HG02798 (cell line): ENCODE results near the gene IST1.
A peak's percentile ranks its signal among the peaks of the same experiment; 100 is the strongest.
"Not testable (repeated sequence)": the region's sequence is repeated elsewhere in the genome, so short reads cannot be mapped to it uniquely, and the experiment has no call there.

Experiments used
- ATAC-seq: cut with Tn5 transposase; IDR thresholded peaks from one replicate; pipeline ENCODE4 v1.9.1; 2021; ENCODE audit warnings: mild to moderate bottlenecking; ENCODE audit not compliant: unreplicated experiment, poor library complexity

IST1 gene

GRCh38 chr16:71894921-71895678, at the start of gene IST1:
Gene IST1 (plus strand): TSS chr16:71895531. CDS start chr16:71915641, 20,110 bp downstream.
- ATAC-seq: peak; percentile 89

DNA sequence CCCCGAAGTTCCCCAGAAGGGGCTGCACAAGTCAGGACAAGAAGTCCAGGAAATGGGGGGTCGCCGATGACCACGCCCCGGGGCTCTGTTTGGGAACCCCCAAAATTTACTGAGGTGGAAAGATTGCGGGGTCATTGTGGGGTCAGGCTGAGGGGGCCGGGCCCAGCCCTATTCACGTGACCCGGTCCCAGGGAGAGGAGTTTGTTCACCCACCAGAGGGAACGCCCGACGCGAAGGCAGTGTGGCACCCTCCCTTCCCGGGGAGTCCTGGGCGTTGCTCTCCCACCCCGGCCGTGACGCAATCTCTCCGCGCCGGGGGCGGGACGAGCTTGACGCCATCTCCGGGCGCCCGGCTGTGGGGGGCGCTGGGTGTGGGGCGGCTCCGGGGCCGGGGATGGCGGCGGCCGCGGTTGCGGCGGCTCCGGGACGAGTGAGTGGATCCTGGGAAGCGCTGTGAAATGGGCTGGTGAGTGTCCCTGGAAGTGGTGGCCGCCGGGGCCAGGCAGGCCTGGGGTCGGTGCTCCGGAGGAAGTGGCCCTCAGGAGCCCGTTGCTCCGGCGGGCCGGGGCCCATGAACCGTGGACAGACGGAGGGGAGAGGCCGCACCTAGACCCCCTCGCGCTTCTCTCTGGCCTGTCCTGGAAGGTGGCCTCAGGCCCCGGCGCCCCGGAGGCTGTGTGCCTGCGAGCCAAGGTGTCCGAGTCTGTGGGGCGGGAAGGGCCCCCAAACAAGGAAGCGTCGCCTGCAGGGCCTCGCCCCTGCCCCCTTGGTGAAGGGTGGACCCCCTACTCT, 49.5 kb upstream of the IST1 start, which contains the start of gene ATXN1L:
ATXN1L (plus strand) TSS at position 338 of the 792 bp plus-strand sequence. CDS start 3,765 bp downstream, outside the sequence.
- ATAC-seq: peak; percentile 80

DNA sequence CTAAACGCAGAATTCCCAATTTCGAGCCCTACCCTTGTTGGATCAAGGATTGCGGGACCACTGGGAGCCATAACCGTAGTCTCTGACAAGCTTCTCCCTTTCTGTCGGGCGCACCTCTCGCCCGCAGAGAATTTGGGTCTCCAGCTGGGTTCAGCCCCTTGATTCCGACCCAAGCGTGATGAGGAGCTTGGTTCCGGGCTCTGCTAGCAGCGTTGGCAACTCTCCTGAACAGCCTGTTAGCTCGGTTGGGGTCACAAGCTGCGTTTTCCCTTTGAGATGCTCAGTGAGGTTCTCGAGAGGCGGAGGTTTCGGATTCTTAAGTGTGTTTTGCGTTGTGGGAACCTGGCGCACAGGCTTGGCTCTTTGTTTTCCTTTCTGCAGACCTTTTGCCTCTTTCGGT, 48.9 kb upstream of the IST1 start:
- no peak for ATAC-seq

- ATAC-seq: no peak
These were observed 48.2 kb upstream of the IST1 start for GRCh38 chr16:71847096-71847495.

DNA sequence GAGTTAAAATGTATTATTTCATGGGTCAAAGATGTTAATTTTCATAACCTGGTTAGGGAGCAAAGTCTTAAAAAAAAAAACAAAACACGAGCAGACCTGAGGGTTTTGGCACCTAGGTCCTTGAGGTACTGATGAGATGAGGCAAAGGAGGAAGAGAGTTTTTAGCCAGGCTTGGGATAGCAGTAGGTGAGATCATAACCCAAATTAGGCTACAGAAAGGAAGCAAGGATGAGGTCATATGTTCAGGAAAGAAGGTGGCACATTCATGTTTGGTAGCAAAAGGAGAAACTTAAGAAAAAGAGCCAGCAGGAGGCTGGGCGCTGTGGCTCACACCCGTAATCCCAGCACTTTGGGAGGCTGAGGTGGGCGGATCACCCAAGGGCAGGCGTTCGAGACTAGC, 46.7 kb upstream of the IST1 start:
- no peak for ATAC-seq

GRCh38 chr16:71851746-71852145, 43.6 kb upstream of the IST1 start:
- ATAC-seq: no peak

DNA sequence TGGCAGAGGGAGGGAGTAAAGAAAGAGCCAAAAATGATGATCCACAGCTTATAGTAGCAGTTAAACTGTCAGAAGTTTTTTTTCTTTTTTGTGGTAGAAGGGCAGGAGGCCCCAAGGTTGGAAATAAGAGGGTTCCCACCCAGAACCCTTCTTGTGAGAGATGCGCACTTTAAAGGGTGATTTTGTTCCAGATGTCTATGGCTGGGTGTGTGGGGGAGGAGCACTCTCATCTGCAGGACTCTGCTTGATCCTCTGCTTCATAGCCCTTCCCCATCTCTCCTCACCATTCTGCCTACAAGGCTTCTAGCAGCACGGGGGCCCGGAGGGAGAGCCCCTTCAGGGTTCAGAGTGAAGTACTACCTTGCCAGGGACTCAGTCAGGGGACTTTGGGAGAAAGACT, 43.2 kb upstream of the IST1 start:
- no peak for ATAC-seq

- no peak for ATAC-seq
These were observed 42.8 kb upstream of the IST1 start for GRCh38 chr16:71852561-71852960.

DNA sequence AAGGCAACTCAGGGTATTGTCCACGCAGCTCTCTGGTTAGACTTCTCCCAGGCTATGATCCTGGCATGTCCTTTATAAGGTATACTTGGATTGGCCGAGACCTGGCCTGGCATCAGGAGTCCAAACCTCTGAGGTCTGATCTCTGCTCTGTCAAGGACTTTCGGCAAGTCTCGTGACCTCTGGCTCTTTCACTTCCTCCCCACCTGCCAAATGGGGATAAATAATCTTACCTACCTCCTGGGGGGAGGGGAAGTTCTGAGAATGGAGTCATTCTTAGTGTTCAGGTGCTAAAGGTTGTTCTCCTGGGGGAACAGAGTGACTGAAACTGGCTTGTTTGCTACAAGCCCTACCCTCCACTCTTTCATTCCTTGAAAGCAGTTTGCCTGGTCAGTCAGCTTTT, 41.9 kb upstream of the IST1 start:
- peak; percentile 67 for ATAC-seq

DNA sequence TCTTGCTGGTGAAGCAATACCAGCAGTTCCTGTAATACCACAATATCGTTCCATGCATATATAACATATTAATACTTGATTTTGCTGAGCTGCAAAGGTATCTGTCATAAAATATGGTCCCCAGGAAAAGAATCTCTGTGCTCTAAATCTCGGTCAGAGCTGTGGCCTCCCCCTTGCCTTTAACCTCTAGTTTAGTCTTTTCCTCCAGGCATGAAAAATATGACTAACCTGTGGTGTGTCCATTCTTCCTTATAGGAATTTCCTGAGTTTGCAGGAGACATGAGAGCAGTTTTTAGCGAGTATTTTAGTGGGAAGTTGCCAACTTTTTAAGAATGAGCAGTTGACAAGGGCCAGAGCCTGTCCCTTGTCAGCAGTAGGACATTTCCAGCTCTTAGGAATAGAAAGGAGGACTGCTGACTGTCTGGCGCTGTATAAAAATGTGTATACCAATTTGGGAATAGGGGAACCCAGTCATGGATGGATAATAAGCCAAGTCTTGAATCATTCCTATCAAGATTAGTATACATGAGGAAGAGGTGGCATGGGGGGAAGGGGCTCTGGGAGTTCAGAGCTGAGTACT, 40.9 kb upstream of the IST1 start:
- ATAC-seq: no peak

DNA sequence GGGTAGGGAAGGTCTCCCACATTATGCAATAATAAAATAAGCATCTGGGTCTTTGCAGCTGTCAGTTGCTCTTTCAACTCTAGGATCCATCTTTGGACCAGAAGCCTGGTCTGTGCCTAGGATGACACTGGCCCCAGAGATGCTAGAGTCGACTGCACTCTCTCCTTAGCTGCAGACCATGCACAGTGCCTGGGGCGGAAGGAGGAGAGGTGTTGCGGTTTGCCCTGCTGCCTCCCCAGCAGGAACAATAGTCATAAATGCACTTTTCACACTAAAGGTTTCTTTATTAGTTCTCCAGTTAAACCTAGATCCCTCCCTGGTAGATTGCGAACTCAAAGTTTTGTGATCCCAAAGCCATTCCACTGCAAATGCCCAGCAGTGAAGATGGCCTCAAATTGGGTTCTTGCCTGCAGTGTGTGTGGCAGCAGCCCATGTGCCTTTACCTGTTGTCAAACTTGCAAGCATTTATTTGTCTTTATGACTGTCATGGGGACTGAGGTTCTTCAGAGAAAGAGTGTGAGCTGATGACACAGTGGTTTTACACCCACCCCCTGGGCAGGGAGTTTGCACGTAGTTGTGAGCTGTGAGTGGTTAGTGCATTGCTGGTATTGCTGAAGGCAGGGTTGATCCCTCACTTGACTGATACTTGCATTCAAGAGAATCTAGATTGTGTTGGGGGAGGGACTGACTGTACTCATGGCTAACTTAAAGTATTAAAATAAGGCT, 39.2 kb upstream of the IST1 start:
- ATAC-seq: no peak

DNA sequence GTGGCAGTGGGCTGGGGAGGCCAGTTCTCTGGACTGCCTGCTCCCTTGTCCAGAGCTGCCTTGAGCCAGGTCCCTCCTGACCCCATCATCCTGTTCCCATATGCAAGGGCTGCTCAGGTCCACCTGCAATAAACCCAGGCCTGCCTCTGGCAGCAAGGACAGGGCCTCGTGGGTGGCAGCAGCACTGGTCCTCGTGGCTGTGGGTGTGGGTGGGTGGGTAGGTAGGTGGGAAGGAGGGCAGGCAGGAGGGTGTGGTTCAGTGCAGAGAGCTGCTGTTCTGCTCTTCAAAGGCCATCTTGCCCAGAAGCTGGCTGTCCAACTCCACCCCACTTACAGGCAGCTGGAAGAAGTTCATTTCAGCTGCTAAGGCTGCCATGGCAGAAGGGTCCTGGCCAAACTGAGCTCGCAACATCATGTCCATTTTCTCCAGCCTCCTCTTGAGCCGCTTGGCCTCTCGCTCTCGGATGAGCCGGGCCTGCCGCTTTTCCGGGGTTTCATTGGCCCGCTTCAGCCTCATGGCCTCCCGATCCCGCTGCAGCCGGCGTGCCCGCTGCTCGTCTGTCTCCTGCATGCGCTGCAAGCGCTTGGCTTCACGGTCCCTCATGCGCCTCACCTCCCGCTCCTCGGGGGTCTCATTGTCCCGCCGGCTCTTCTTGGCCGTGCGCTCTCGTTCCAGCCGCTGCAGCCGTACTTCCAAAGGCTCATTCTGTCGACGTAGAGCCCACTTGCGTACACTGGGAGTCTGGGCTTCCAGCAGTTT, 35.4 kb upstream of the IST1 start:
- no peak for ATAC-seq

DNA sequence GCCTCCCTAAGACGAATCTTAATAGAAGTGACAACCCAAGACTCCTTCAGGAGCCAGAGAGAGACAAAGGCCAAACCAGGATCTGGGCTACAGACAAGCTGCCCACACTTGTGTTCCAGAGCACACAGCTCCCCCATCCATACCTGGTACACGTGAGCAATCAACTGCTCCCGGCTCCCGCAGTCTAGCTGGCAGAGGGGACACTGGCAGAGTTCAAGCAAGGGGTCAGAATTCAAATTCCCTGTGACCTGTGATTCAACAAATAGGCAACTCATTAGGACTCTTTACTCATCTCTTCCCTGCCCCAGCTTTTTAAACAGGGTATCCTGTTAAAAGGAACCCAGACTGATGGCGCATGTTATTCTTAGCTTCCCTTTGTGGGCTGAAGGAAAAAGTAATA, 31.3 kb upstream of the IST1 start:
- ATAC-seq: no peak

DNA sequence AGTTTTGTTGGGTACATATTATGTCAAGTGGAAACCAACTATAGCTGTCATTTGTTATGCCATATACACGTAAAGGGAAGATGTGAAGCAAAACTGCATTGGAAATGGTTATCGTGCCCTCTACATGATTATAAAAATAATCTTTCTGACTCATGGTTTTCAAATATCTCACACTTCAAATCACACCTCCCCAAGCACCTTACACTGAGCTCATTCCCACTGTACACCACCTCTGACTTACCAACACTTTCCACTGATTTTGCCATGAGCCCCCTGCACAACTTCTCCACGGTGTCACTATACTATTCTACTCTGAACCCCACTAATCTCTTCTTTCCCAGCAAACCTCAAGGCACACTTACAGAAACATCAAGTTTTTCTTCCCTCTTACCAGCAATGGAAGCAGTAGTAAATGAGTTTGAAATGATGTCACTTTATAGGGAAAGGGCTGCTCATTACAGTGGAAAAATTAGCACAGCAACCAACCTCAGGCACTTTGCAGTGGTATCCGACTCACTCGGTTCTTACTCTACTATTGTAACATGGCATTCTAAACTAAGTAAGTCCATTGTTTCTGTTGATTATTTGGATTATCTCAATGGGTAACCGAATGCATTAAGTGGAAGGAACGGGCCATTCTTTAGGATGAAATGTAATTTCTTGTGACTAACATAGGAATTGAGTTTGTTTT, 30.0 kb upstream of the IST1 start:
- ATAC-seq: no peak

- not testable (repeated sequence) for ATAC-seq
These were observed 28.2 kb upstream of the IST1 start for GRCh38 chr16:71867175-71867574.

DNA sequence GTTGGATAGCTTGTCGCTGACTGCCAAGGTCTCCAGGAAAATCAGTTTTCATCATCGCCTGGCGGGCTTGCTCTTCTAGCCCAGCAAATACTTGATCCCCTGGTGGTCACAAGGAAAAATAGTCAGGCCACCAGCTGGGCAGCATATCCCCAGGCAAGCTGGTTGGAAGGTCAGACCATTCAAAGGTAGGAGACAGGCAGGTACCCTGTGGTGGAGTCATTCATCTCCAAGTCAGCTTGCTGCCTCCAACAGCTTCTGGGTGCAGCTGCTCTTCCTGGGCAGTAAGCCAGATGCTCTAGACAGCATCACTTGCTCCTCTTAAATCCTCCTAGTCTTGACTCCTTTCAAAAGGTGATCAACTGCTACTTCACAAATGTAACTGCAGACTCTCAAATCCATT, 27.4 kb upstream of the IST1 start:
- no peak for ATAC-seq

DNA sequence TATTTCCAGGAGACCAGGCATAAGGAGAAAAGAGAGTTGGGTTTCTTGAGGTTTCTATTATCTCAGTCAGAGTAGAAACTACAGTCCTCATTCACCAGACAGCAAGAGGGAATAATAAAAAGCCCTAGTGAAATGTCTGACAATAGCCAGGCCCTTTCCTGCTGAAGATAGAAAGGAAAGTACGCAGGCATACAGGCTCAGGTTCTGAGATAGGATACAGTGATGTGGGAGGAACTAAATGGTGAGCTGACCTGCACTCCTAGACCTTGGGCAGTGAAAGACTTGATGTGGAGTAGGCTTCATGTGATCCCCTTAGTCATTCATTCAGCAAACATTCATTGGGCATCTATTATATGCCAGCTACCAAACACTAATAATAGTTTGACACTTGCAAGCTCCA, 26.2 kb upstream of the IST1 start:
- no peak for ATAC-seq

- ATAC-seq: no peak
These were observed 24.5 kb upstream of the IST1 start for GRCh38 chr16:71870818-71871217.

GRCh38 chr16:71873199-71873598, 22.1 kb upstream of the IST1 start:
- ATAC-seq: no peak
